Measurements from ENCODE around the gene NRXN3.

NRXN3 gene

GRCh38 chr14:79134361-79134760 lies 964.2 kb downstream of the NRXN3 start:
- in situ Hi-C loops (cut with HindIII; ENCODE audit: low pct_unique_long_range_greater_than_20kb, low sequenced_read_pairs), result no loop called here
- DNase-seq (ENCODE audit: low read depth in 1 of 2, low spot score in 1 of 2), result no peak
- no peak for TF ChIP-seq JUND (IDR thresholded peaks at IDR 0.05; ENCODE audit: low read depth)

GRCh38 chr14:79136071-79137044 lies 966.2 kb downstream of the NRXN3 start:
- no peak for TF ChIP-seq JUND (IDR thresholded peaks at IDR 0.05; ENCODE audit: low read depth)
- DNase-seq (ENCODE audit: low read depth in 1 of 2, low spot score in 1 of 2), result no peak
- in situ Hi-C loops (cut with HindIII; ENCODE audit: low pct_unique_long_range_greater_than_20kb, low sequenced_read_pairs), result no loop called here

GRCh38 chr14:79137045-79137430 lies 966.9 kb downstream of the NRXN3 start:
- no peak for DNase-seq (ENCODE audit: low read depth in 1 of 2, low spot score in 1 of 2)
- in situ Hi-C loops (cut with HindIII; ENCODE audit: low pct_unique_long_range_greater_than_20kb, low sequenced_read_pairs), result no loop called here
- no peak for TF ChIP-seq JUND (IDR thresholded peaks at IDR 0.05; ENCODE audit: low read depth)

GRCh38 chr14:79137836-79138235 lies 967.7 kb downstream of the NRXN3 start:
- DNase-seq (ENCODE audit: low read depth in 1 of 2, low spot score in 1 of 2), result no peak
- TF ChIP-seq JUND (IDR thresholded peaks at IDR 0.05; ENCODE audit: low read depth), result no peak
- in situ Hi-C loops (cut with HindIII; ENCODE audit: low pct_unique_long_range_greater_than_20kb, low sequenced_read_pairs), result no loop called here

- no peak for DNase-seq (ENCODE audit: low read depth in 1 of 2, low spot score in 1 of 2)
- in situ Hi-C loops (cut with HindIII; ENCODE audit: low pct_unique_long_range_greater_than_20kb, low sequenced_read_pairs), result no loop called here
- no peak for TF ChIP-seq JUND (IDR thresholded peaks at IDR 0.05; ENCODE audit: low read depth)
These were observed 974.7 kb downstream of the NRXN3 start for GRCh38 chr14:79144896-79145295.

GRCh38 chr14:79150226-79150625 lies 980.1 kb downstream of the NRXN3 start:
- no peak for DNase-seq (ENCODE audit: low read depth in 1 of 2, low spot score in 1 of 2)
- in situ Hi-C loops (cut with HindIII; ENCODE audit: low pct_unique_long_range_greater_than_20kb, low sequenced_read_pairs), result no loop called here
- no peak for TF ChIP-seq JUND (IDR thresholded peaks at IDR 0.05; ENCODE audit: low read depth)

- in situ Hi-C loops (cut with HindIII; ENCODE audit: low pct_unique_long_range_greater_than_20kb, low sequenced_read_pairs), result no loop called here
- TF ChIP-seq JUND (IDR thresholded peaks at IDR 0.05; ENCODE audit: low read depth), result no peak
- no peak for DNase-seq (ENCODE audit: low read depth in 1 of 2, low spot score in 1 of 2)
These were observed 987.2 kb downstream of the NRXN3 start for GRCh38 chr14:79157369-79157768.

GRCh38 chr14:79161571-79161970 lies 991.4 kb downstream of the NRXN3 start:
- in situ Hi-C loops (cut with HindIII; ENCODE audit: low pct_unique_long_range_greater_than_20kb, low sequenced_read_pairs), result no loop called here
- peak; percentile 18 to 58 for DNase-seq (ENCODE audit: low read depth in 1 of 2, low spot score in 1 of 2)
- TF ChIP-seq JUND (IDR thresholded peaks at IDR 0.05; ENCODE audit: low read depth), result no peak

GRCh38 chr14:79162833-79163232 lies 992.7 kb downstream of the NRXN3 start:
- in situ Hi-C loops (cut with HindIII; ENCODE audit: low pct_unique_long_range_greater_than_20kb, low sequenced_read_pairs), result no loop called here
- TF ChIP-seq JUND (IDR thresholded peaks at IDR 0.05; ENCODE audit: low read depth), result no peak
- DNase-seq (ENCODE audit: low read depth in 1 of 2, low spot score in 1 of 2), result no peak

- DNase-seq (ENCODE audit: low read depth in 1 of 2, low spot score in 1 of 2), result no peak
- in situ Hi-C loops (cut with HindIII; ENCODE audit: low pct_unique_long_range_greater_than_20kb, low sequenced_read_pairs), result no loop called here
These were observed 995.4 kb downstream of the NRXN3 start for GRCh38 chr14:79165471-79166090.

GRCh38 chr14:79166171-79166570 lies 996.0 kb downstream of the NRXN3 start:
- no peak for DNase-seq (ENCODE audit: low read depth in 1 of 2, low spot score in 1 of 2)

More at GRCh38 chr14:79165471-79166090, 995.4 kb downstream of the NRXN3 start:
- no peak for TF ChIP-seq JUND (IDR thresholded peaks at IDR 0.05; ENCODE audit: low read depth)

GRCh38 chr14:79167957-79168356 lies 997.8 kb downstream of the NRXN3 start:
- in situ Hi-C loops (cut with HindIII; ENCODE audit: low pct_unique_long_range_greater_than_20kb, low sequenced_read_pairs), result no loop called here
- TF ChIP-seq JUND (IDR thresholded peaks at IDR 0.05; ENCODE audit: low read depth), result no peak
- no peak for DNase-seq (ENCODE audit: low read depth in 1 of 2, low spot score in 1 of 2)

More at GRCh38 chr14:79166171-79166570, 996.0 kb downstream of the NRXN3 start:
- no peak for TF ChIP-seq JUND (IDR thresholded peaks at IDR 0.05; ENCODE audit: low read depth)
- in situ Hi-C loops (cut with HindIII; ENCODE audit: low pct_unique_long_range_greater_than_20kb, low sequenced_read_pairs), result no loop called here

GRCh38 chr14:79175671-79176070 lies 1005.5 kb downstream of the NRXN3 start:
- in situ Hi-C loops (cut with HindIII; ENCODE audit: low pct_unique_long_range_greater_than_20kb, low sequenced_read_pairs), result no loop called here
- no peak for TF ChIP-seq JUND (IDR thresholded peaks at IDR 0.05; ENCODE audit: low read depth)
- DNase-seq (ENCODE audit: low read depth in 1 of 2, low spot score in 1 of 2), result no peak

Measured in T47D (cell line).